K562 (cell line): ENCODE data around the gene MAPKAPK3. TPM values are rescaled to one million over a fixed set of nuclear protein-coding genes. Genes with fewer than 3 reads are reported as not detected.

ENCODE experiments used
- ATAC-seq: fragments of 200-7000 bp; cut with Tn5 transposase; 3 replicates; pipeline ENCODE4 v1.9.1; 2020; ENCODE audit warnings: moderate library complexity
- BruUV-seq: library from RNA; stranded (reverse); fragments of 400-500 nt; replicated peaks from 2 replicates; lab custom pipeline; 2021; lab: Mats Ljungman, UMichigan
- CTCF ChIA-PET: fragments of 300-600 bp; formaldehyde crosslinking; extraction: SDS; loops from one replicate; lab custom pipeline; 2021; ENCODE audit warnings: low intra/inter-chr PET ratio; lab: Yijun Ruan, JAX
- POLR2A ChIA-PET: fragments of 300-600, 350-650 bp; sonication (Branson Sonifier 250); formaldehyde crosslinking; extraction: SDS; loops from one replicate; lab custom pipeline; 2021; ENCODE audit warnings: antibody characterized with exemption, inconsistent platforms; lab: Yijun Ruan, JAX
- DNase-seq, 4 experiments: peaks; one replicate each; pipeline versions ENCODE4 v3.0.0 to v3.0.0-alpha.2; 2011 to 2018; ENCODE audit warnings: low spot score in 3 of 4, mixed read lengths in 3 of 4; ENCODE audit errors: extremely low read depth in 1 of 4
- FAIRE-seq: peaks from 2 replicates; lab custom pipeline; 2011; peaks lifted over from hg19 to GRCh38; lab: Jason Lieb, UNC
- H2AFZ ChIP-seq: 2 replicates; pipeline ENCODE4 v1.6.0; 2011; ENCODE audit warnings: low read depth, low read length, control low read depth, inconsistent platforms
- H3K27ac ChIP-seq: fragments of 200-600 bp; 3 replicates; pipeline ENCODE4 v1.8.0; 2011; ENCODE audit warnings: low read depth, mild to moderate bottlenecking, control low read depth, inconsistent platforms, low read length, moderate library complexity, mixed read lengths; ENCODE audit errors: extremely low read depth
- H3K27me3 ChIP-seq, 2 experiments: fragments of 300-600 bp in 1 of 2; 2 replicates in 1 of 2; 3 replicates in 1 of 2; pipeline versions ENCODE4 v1.6.0 to v1.8.0; 2011; ENCODE audit warnings: inconsistent platforms in 2 of 2, low read length in 2 of 2, mild to moderate bottlenecking in 1 of 2, mixed read lengths in 1 of 2, moderate library complexity in 1 of 2; ENCODE audit not compliant: control insufficient read depth in 2 of 2, insufficient read depth in 2 of 2
- H3K36me3 ChIP-seq: fragments of 300-600 bp; 3 replicates; pipeline ENCODE4 v1.8.0; 2011; ENCODE audit warnings: mild to moderate bottlenecking, low read length, inconsistent platforms; ENCODE audit not compliant: control insufficient read depth, insufficient read depth
- H3K4me1 ChIP-seq, 2 experiments: fragments of 200-600 bp in 1 of 2; replicated peaks in 1 of 2; 2 replicates in 1 of 2; 3 replicates in 1 of 2; pipeline versions ENCODE4 v1.5.1 to v1.8.0; 2011; ENCODE audit warnings: inconsistent platforms in 2 of 2, low read length in 2 of 2, mild to moderate bottlenecking in 1 of 2, mixed read lengths in 1 of 2, moderate library complexity in 1 of 2; ENCODE audit not compliant: control insufficient read depth in 2 of 2, insufficient read depth in 2 of 2
- H3K4me2 ChIP-seq: 2 replicates; pipeline ENCODE4 v1.6.1; 2011; ENCODE audit warnings: low read length, control low read depth, inconsistent platforms, mixed read lengths; ENCODE audit not compliant: insufficient read depth
- H3K4me3 ChIP-seq: fragments of 200-600 bp; sonication (generic), shearing (Covaris generic); 2 replicates; pipeline ENCODE4 v1.5.1; 2016; ENCODE audit warnings: control low read depth, inconsistent platforms
- H3K79me2 ChIP-seq: fragments of 200-600 bp; 3 replicates; pipeline ENCODE4 v1.8.0; 2011; ENCODE audit warnings: low read length, inconsistent platforms; ENCODE audit not compliant: control insufficient read depth, insufficient read depth
- H3K9ac ChIP-seq, 2 experiments: 2 replicates each; pipeline versions ENCODE4 v1.6.0 to v1.6.1; 2011; ENCODE audit warnings: low read depth in 2 of 2, low read length in 2 of 2, control low read depth in 1 of 2, inconsistent platforms in 1 of 2, mild to moderate bottlenecking in 1 of 2, mixed read lengths in 1 of 2; ENCODE audit not compliant: insufficient read depth in 1 of 2
- H3K9me1 ChIP-seq: one replicate; pipeline ENCODE4 v1.6.0; 2011; ENCODE audit warnings: inconsistent platforms, mild to moderate bottlenecking, low read length, moderate library complexity; ENCODE audit not compliant: control insufficient read depth, insufficient read depth
- H3K9me3 ChIP-seq: replicated peaks from 2 replicates; pipeline ENCODE4 v1.5.1; 2011; ENCODE audit warnings: low read depth, low read length, inconsistent platforms; ENCODE audit not compliant: control insufficient read depth, insufficient read depth
- H4K20me1 ChIP-seq: replicated peaks from 2 replicates; pipeline ENCODE4 v1.6.1; 2011; ENCODE audit warnings: low read length, inconsistent platforms, mixed read lengths; ENCODE audit not compliant: control insufficient read depth, insufficient read depth
- JUN ChIP-seq, 2 experiments: sonication (generic) in 1 of 2; formaldehyde crosslinking in 1 of 2; IDR thresholded peaks; 2 replicates each; pipeline versions ENCODE4 v1.6.1 to v1.8.0; 2012 to 2022; ENCODE audit warnings: borderline replicate concordance in 2 of 2, mild to moderate bottlenecking in 2 of 2, improper control_type of control experiment in 1 of 2, low read depth in 1 of 2, low read length in 1 of 2, missing genetic modification reagents in 1 of 2
- RHOXF2B ChIP-seq: fragments of 250-450 bp; sonication (Bioruptor Pico); conservative IDR thresholded peaks from 2 replicates; pipeline ENCODE4 v1.5.1; 2021
- SMAD3 ChIP-seq: fragments of 450-650 bp; formaldehyde crosslinking; conservative IDR thresholded peaks from 2 replicates; pipeline ENCODE4 v1.4.0; 2020; ENCODE audit warnings: mild to moderate bottlenecking
- ZNF444 ChIP-seq: fragments of 250-450 bp; sonication (Bioruptor Pico); IDR thresholded peaks from 2 replicates; pipeline ENCODE4 v1.4.0; 2020; ENCODE audit warnings: mild to moderate bottlenecking, moderate library complexity
- ZNF583 ChIP-seq: fragments of 250-450 bp; sonication (Bioruptor Pico); IDR thresholded peaks from 2 replicates; pipeline ENCODE4 v1.4.0; 2020
- WGBS: fragments of 100-300 bp; shearing (Covaris generic); methylation state at CpG from one replicate; pipeline ENCODE4 v1.1.6; 2016; ENCODE audit warnings: low coverage, mixed read lengths; ENCODE audit not compliant: insufficient coverage; ENCODE audit errors: missing lambda C conversion rate; 5-methylcytosine and 5-hydroxymethylcytosine counted together
- in situ Hi-C: fragments of 300-500 bp; cut with MboI; formaldehyde crosslinking; loops from 4 replicates; pipeline ENCODE4 v1.15.0; 2018; ENCODE audit warnings: inconsistent platforms, mixed read lengths
- intact Hi-C: fragments of 100-400 bp; cut with micrococcal nuclease; formaldehyde crosslinking; loops from 2 replicates; pipeline ENCODE4 v1.14.2; 2022
- polyA plus RNA-seq, 8 experiments: library from polyadenylated mRNA; depleted of rRNA in 4 of 8; stranded (reverse) in 5 of 8; unstranded in 3 of 8; fragments of >200 nt; fragmentation: Nextera tagmentation in 2 of 8; fragmentation: Illumina TruSeq in 1 of 8; extraction: Ambion mirVana in 2 of 8; extraction: Trizol in 1 of 8; gene quantifications; 2 replicates each; pipeline versions ENCODE4 v1.2.1 to v1.2.3, GENCODE V29; 2011 to 2014; ENCODE audit warnings: inconsistent platforms in 1 of 8, missing spikeins in 1 of 8
- total RNA-seq, 7 experiments: library from RNA; depleted of rRNA in 6 of 7; stranded (reverse); fragments of >200 nt in 6 of 7; fragmentation: Illumina TruSeq in 2 of 7; extraction: Trizol in 2 of 7; gene quantifications; 2 replicates each; pipeline versions ENCODE4 v1.2.1 to v1.2.3, GENCODE V29; 2011 to 2021; ENCODE audit warnings: low replicate concordance in 1 of 7
- TF ChIP-seq, protein P1 (sequence below): fragments of 450-650 bp; IDR thresholded peaks from 2 replicates; pipeline ENCODE4 v1.6.1; 2016; ENCODE audit warnings: mild to moderate bottlenecking, moderate library complexity
- TF ChIP-seq, protein P2 (sequence below), 3 experiments: IDR thresholded peaks in 2 of 3; conservative IDR thresholded peaks in 1 of 3; 2 replicates each; pipeline ENCODE4 v1.5.1; 2011 to 2012; ENCODE audit warnings: low read length in 3 of 3, mild to moderate bottlenecking in 3 of 3, control low read depth in 2 of 3, improper control_type of control experiment in 1 of 3, inconsistent platforms in 1 of 3, low read depth in 1 of 3, mixed read lengths in 1 of 3, moderate library complexity in 1 of 3; ENCODE audit not compliant: insufficient read depth in 2 of 3

MAPKAPK3 gene
- total and polyA plus RNA-seq, 9 of the 15 experiments (the other 6 are each of a cell fraction or from before 2014, with no cell fraction given) = 8.0 to 56.4 (median 41.2) TPM

DNA sequence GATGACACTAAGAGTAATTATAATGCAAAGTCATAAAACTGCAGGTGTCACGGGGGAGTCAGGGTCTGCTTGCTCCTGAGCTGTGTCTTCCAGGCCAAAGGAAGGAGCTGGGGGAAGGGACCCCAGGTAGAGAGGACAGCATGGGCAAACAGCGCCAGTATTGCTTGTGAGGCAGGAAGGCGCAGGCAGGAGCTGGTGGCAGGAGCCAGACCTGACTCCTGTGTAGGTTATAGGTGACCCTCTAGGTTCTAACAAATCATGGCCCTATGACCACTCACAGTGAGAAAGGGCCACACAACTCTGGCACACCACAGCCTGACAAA is 7.2 kb upstream of the MAPKAPK3 start:
- Histone ChIP-seq H3K27ac (peak overlapping the region; percentile 85), H3K9ac (peak overlapping the region; percentile 87 to 94), H3K4me1 (peaks cover 31 to 46% of the 10 kb centered on the region in 2 experiments), H4K20me1 (peaks cover 36% of the 10 kb centered on the region), H3K4me3 (peak overlapping the region; percentile 87), H3K36me3 (peaks cover 62% of the 10 kb centered on the region), H3K4me2 (peak overlapping the region; percentile 95), H3K27me3 (no peaks in the 10 kb centered on the region), H3K79me2 (peaks cover 87% of the 10 kb centered on the region), H3K9me1 (peaks cover 3% of the 10 kb centered on the region), H2AFZ (no peak overlapping the region), H3K9me3 (no peaks in the 10 kb centered on the region)
- TF ChIP-seq, protein P1, sequence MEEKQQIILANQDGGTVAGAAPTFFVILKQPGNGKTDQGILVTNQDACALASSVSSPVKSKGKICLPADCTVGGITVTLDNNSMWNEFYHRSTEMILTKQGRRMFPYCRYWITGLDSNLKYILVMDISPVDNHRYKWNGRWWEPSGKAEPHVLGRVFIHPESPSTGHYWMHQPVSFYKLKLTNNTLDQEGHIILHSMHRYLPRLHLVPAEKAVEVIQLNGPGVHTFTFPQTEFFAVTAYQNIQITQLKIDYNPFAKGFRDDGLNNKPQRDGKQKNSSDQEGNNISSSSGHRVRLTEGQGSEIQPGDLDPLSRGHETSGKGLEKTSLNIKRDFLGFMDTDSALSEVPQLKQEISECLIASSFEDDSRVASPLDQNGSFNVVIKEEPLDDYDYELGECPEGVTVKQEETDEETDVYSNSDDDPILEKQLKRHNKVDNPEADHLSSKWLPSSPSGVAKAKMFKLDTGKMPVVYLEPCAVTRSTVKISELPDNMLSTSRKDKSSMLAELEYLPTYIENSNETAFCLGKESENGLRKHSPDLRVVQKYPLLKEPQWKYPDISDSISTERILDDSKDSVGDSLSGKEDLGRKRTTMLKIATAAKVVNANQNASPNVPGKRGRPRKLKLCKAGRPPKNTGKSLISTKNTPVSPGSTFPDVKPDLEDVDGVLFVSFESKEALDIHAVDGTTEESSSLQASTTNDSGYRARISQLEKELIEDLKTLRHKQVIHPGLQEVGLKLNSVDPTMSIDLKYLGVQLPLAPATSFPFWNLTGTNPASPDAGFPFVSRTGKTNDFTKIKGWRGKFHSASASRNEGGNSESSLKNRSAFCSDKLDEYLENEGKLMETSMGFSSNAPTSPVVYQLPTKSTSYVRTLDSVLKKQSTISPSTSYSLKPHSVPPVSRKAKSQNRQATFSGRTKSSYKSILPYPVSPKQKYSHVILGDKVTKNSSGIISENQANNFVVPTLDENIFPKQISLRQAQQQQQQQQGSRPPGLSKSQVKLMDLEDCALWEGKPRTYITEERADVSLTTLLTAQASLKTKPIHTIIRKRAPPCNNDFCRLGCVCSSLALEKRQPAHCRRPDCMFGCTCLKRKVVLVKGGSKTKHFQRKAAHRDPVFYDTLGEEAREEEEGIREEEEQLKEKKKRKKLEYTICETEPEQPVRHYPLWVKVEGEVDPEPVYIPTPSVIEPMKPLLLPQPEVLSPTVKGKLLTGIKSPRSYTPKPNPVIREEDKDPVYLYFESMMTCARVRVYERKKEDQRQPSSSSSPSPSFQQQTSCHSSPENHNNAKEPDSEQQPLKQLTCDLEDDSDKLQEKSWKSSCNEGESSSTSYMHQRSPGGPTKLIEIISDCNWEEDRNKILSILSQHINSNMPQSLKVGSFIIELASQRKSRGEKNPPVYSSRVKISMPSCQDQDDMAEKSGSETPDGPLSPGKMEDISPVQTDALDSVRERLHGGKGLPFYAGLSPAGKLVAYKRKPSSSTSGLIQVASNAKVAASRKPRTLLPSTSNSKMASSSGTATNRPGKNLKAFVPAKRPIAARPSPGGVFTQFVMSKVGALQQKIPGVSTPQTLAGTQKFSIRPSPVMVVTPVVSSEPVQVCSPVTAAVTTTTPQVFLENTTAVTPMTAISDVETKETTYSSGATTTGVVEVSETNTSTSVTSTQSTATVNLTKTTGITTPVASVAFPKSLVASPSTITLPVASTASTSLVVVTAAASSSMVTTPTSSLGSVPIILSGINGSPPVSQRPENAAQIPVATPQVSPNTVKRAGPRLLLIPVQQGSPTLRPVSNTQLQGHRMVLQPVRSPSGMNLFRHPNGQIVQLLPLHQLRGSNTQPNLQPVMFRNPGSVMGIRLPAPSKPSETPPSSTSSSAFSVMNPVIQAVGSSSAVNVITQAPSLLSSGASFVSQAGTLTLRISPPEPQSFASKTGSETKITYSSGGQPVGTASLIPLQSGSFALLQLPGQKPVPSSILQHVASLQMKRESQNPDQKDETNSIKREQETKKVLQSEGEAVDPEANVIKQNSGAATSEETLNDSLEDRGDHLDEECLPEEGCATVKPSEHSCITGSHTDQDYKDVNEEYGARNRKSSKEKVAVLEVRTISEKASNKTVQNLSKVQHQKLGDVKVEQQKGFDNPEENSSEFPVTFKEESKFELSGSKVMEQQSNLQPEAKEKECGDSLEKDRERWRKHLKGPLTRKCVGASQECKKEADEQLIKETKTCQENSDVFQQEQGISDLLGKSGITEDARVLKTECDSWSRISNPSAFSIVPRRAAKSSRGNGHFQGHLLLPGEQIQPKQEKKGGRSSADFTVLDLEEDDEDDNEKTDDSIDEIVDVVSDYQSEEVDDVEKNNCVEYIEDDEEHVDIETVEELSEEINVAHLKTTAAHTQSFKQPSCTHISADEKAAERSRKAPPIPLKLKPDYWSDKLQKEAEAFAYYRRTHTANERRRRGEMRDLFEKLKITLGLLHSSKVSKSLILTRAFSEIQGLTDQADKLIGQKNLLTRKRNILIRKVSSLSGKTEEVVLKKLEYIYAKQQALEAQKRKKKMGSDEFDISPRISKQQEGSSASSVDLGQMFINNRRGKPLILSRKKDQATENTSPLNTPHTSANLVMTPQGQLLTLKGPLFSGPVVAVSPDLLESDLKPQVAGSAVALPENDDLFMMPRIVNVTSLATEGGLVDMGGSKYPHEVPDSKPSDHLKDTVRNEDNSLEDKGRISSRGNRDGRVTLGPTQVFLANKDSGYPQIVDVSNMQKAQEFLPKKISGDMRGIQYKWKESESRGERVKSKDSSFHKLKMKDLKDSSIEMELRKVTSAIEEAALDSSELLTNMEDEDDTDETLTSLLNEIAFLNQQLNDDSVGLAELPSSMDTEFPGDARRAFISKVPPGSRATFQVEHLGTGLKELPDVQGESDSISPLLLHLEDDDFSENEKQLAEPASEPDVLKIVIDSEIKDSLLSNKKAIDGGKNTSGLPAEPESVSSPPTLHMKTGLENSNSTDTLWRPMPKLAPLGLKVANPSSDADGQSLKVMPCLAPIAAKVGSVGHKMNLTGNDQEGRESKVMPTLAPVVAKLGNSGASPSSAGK = no peak
- TF ChIP-seq RHOXF2B (no peak), ZNF583 (CRISPR knock-in tag) (0 out of 2 replicates have a peak, but pooled peaks have one; percentile 31), ZNF444 (CRISPR knock-in tag) (no peak), JUN (IDR thresholded peaks at IDR 0.05; ENCODE audit: borderline replicate concordance, low read depth, low read length) (no peak), JUN (CRISPR knock-in tag; IDR thresholded peaks at IDR 0.05; ENCODE audit: borderline replicate concordance) (no peak), SMAD3 (CRISPR knock-in tag) (no peak)
- TF ChIP-seq, protein P2, sequence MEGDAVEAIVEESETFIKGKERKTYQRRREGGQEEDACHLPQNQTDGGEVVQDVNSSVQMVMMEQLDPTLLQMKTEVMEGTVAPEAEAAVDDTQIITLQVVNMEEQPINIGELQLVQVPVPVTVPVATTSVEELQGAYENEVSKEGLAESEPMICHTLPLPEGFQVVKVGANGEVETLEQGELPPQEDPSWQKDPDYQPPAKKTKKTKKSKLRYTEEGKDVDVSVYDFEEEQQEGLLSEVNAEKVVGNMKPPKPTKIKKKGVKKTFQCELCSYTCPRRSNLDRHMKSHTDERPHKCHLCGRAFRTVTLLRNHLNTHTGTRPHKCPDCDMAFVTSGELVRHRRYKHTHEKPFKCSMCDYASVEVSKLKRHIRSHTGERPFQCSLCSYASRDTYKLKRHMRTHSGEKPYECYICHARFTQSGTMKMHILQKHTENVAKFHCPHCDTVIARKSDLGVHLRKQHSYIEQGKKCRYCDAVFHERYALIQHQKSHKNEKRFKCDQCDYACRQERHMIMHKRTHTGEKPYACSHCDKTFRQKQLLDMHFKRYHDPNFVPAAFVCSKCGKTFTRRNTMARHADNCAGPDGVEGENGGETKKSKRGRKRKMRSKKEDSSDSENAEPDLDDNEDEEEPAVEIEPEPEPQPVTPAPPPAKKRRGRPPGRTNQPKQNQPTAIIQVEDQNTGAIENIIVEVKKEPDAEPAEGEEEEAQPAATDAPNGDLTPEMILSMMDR (IDR thresholded peaks at IDR 0.05 in 2 of 3, conservative IDR thresholded peaks at IDR 0.05 in 1 of 3; ENCODE audit: insufficient read depth in 2 of 3, low read depth in 1 of 3, low read length in 3 of 3) = 0 out of 6 replicates have a peak, but pooled peaks of 1 of the 3 experiments have one; percentile 11
- no peak for ATAC-seq
- peak in 1 of 4 experiments; percentile 47 for DNase-seq
- ChIA-PET CTCF (interaction anchor here (0.6 kb wide), 1 partner anchor 39 kb away, joined by 3 read pairs; no protein-coding TSS in a partner anchor), POLR2A (interaction anchor here (1.0 to 1.6 kb wide), 6 partner anchors 8 to 43 kb away, joined by 3 to 6 read pairs (median 4); no protein-coding TSS in a partner anchor)
- intact Hi-C loops = loop anchor here (5.0 to 10.0 kb wide), 2 partner anchors 252 to 775 kb away; partner anchors contain the start of genes MANF and TMEM115
- BruUV-seq = no TSS peak
- WGBS = 3% methylated on average over 3 of the region's 3 CpGs
- in situ Hi-C loops = loop anchor here (5.0 kb wide), 1 partner anchor 32 kb away; no protein-coding TSS in a partner anchor
- FAIRE-seq = no peak
